H1 (cell line): ENCODE data around the gene GALNT13. TPM values are rescaled to one million over a fixed set of nuclear protein-coding genes. Genes with fewer than 3 reads are reported as not detected.

Source experiments
- CBX8 ChIP-seq: fragments of 300-800, 300-1000 bp; sonication (generic); IDR thresholded peaks from 2 replicates; pipeline ENCODE4 v1.7.1; 2016; ENCODE audit warnings: low read depth, low read length, borderline replicate concordance
- RAD21 ChIP-seq, 2 experiments: IDR thresholded peaks in 1 of 2; conservative IDR thresholded peaks in 1 of 2; 2 replicates each; pipeline ENCODE4 v1.6.1; 2011; ENCODE audit warnings: low read depth in 2 of 2, low read length in 2 of 2, improper control_type of control experiment in 1 of 2, inconsistent platforms in 1 of 2, mild to moderate bottlenecking in 1 of 2, moderate library complexity in 1 of 2
- SP1 ChIP-seq: IDR thresholded peaks from 2 replicates; pipeline ENCODE4 v1.6.1; 2011; ENCODE audit warnings: low read depth, low read length
- SUZ12 ChIP-seq: fragments of 200-600 bp; sonication (generic); IDR thresholded peaks from 2 replicates; pipeline ENCODE4 v1.6.1; 2012; ENCODE audit warnings: mild to moderate bottlenecking, inconsistent platforms, low read length, moderate library complexity, mixed read lengths
- polyA plus RNA-seq, 7 experiments: library from polyadenylated mRNA; depleted of rRNA in 3 of 7; stranded (reverse) in 5 of 7; unstranded in 2 of 7; fragments of >200 nt in 5 of 7; fragments of 200-250 nt in 2 of 7; gene quantifications; 1 replicate in 5 of 7; 2 replicates in 1 of 7; 4 replicates in 1 of 7; pipeline versions ENCODE4 v1.2.1 to v1.2.3, GENCODE V29; 2011 to 2013; ENCODE audit warnings: missing spikeins in 2 of 7, mixed read lengths in 2 of 7
- total RNA-seq: library from RNA; stranded (reverse); fragmentation: NEBNext Ultra II Directional; extraction: Animal tissue kit (Norgen Biotek cat#: 25700); gene quantifications from 2 replicates; pipeline ENCODE4 v1.2.1, GENCODE V29; 2021
- TF ChIP-seq, protein P1 (sequence below): fragments of 300-600 bp; sonication (generic); IDR thresholded peaks from 2 replicates; pipeline ENCODE4 v1.7.1; 2012; ENCODE audit warnings: low read length, moderate library complexity, mild to moderate bottlenecking, inconsistent platforms; ENCODE audit not compliant: insufficient replicate concordance

GALNT13 gene
- total and polyA plus RNA-seq, 2 of the 8 experiments (the other 6 are each of a cell fraction or from before 2014, with no cell fraction given), result 3.2 to 9.6 TPM

DNA sequence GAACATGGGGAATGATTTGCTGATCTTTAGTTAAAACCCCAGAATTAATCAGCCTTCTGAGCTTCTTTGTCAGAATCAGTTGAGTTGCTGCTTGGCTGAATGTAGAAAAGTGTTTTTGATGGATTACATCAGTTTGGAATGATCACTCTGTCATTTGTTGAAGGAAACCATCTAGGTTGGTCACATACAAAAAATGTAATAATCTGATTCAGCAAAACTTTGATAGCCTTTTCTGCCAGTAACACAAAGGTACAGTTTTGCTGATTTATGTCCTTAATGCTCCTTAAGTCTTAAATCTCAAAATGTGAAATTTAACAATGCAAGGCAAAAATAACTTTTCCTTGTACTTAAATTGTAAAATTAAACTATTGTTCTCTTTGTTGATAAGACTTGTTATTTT, 74.3 kb downstream of the GALNT13 start (continued):
- TF ChIP-seq, protein P1, sequence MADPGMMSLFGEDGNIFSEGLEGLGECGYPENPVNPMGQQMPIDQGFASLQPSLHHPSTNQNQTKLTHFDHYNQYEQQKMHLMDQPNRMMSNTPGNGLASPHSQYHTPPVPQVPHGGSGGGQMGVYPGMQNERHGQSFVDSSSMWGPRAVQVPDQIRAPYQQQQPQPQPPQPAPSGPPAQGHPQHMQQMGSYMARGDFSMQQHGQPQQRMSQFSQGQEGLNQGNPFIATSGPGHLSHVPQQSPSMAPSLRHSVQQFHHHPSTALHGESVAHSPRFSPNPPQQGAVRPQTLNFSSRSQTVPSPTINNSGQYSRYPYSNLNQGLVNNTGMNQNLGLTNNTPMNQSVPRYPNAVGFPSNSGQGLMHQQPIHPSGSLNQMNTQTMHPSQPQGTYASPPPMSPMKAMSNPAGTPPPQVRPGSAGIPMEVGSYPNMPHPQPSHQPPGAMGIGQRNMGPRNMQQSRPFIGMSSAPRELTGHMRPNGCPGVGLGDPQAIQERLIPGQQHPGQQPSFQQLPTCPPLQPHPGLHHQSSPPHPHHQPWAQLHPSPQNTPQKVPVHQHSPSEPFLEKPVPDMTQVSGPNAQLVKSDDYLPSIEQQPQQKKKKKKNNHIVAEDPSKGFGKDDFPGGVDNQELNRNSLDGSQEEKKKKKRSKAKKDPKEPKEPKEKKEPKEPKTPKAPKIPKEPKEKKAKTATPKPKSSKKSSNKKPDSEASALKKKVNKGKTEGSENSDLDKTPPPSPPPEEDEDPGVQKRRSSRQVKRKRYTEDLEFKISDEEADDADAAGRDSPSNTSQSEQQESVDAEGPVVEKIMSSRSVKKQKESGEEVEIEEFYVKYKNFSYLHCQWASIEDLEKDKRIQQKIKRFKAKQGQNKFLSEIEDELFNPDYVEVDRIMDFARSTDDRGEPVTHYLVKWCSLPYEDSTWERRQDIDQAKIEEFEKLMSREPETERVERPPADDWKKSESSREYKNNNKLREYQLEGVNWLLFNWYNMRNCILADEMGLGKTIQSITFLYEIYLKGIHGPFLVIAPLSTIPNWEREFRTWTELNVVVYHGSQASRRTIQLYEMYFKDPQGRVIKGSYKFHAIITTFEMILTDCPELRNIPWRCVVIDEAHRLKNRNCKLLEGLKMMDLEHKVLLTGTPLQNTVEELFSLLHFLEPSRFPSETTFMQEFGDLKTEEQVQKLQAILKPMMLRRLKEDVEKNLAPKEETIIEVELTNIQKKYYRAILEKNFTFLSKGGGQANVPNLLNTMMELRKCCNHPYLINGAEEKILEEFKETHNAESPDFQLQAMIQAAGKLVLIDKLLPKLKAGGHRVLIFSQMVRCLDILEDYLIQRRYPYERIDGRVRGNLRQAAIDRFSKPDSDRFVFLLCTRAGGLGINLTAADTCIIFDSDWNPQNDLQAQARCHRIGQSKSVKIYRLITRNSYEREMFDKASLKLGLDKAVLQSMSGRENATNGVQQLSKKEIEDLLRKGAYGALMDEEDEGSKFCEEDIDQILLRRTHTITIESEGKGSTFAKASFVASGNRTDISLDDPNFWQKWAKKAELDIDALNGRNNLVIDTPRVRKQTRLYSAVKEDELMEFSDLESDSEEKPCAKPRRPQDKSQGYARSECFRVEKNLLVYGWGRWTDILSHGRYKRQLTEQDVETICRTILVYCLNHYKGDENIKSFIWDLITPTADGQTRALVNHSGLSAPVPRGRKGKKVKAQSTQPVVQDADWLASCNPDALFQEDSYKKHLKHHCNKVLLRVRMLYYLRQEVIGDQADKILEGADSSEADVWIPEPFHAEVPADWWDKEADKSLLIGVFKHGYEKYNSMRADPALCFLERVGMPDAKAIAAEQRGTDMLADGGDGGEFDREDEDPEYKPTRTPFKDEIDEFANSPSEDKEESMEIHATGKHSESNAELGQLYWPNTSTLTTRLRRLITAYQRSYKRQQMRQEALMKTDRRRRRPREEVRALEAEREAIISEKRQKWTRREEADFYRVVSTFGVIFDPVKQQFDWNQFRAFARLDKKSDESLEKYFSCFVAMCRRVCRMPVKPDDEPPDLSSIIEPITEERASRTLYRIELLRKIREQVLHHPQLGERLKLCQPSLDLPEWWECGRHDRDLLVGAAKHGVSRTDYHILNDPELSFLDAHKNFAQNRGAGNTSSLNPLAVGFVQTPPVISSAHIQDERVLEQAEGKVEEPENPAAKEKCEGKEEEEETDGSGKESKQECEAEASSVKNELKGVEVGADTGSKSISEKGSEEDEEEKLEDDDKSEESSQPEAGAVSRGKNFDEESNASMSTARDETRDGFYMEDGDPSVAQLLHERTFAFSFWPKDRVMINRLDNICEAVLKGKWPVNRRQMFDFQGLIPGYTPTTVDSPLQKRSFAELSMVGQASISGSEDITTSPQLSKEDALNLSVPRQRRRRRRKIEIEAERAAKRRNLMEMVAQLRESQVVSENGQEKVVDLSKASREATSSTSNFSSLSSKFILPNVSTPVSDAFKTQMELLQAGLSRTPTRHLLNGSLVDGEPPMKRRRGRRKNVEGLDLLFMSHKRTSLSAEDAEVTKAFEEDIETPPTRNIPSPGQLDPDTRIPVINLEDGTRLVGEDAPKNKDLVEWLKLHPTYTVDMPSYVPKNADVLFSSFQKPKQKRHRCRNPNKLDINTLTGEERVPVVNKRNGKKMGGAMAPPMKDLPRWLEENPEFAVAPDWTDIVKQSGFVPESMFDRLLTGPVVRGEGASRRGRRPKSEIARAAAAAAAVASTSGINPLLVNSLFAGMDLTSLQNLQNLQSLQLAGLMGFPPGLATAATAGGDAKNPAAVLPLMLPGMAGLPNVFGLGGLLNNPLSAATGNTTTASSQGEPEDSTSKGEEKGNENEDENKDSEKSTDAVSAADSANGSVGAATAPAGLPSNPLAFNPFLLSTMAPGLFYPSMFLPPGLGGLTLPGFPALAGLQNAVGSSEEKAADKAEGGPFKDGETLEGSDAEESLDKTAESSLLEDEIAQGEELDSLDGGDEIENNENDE, result no peak
- no peak for TF ChIP-seq SUZ12
- TF ChIP-seq CBX8, result no peak
- TF ChIP-seq RAD21 (IDR thresholded peaks at IDR 0.05 in 1 of 2, conservative IDR thresholded peaks at IDR 0.05 in 1 of 2; ENCODE audit: low read depth in 2 of 2, low read length in 2 of 2), result no peak
- no peak for TF ChIP-seq SP1
